ENCODE results near the gene NUMBL. TPM values are rescaled to one million over a fixed set of nuclear protein-coding genes. Genes with fewer than 3 reads are reported as not detected.

Gene NUMBL
- total and polyA plus RNA-seq, 2 experiments from 2014 or later = 15.7 to 32.1 TPM

GRCh38 chr19:40702337-40703012, 12.0 kb upstream of the NUMBL start:
- WGBS (ENCODE audit: low lambda C conversion rate, missing lambda C conversion rate) = 63% methylated on average over 17 of the region's 18 CpGs
- TF ChIP-seq EZH2 (IDR thresholded peaks at IDR 0.05; ENCODE audit: borderline replicate concordance) (no peak), CTCF (IDR thresholded peaks at IDR 0.05; ENCODE audit: poor library complexity) (peak; percentile 33), EZH2phosphoT487 (IDR thresholded peaks at IDR 0.05; ENCODE audit: low read depth, severe bottlenecking, unreplicated experiment) (no peak)
- H3K36me3 ChIP-seq (replicated peaks; ENCODE audit: insufficient read depth, low read depth) = no peaks in the 10 kb centered on the region
- no peaks in the 10 kb centered on the region for H3K27me3 ChIP-seq
- no peak overlapping the region for H2AFZ ChIP-seq
- no peaks in the 10 kb centered on the region for H4K20me1 ChIP-seq (ENCODE audit: insufficient read depth, poor library complexity, severe bottlenecking)
- no peak overlapping the region for H3K27ac ChIP-seq
- no peaks in the 10 kb centered on the region for H3K79me2 ChIP-seq
- H3K9me3 ChIP-seq (ENCODE audit: low read depth) = no peaks in the 10 kb centered on the region
- H3K4me2 ChIP-seq = no peak overlapping the region
- no peaks in the 10 kb centered on the region for H3K4me1 ChIP-seq (ENCODE audit: insufficient read depth)
- no peak overlapping the region for H3K4me3 ChIP-seq
- H3K9me2 ChIP-seq (replicated peaks; ENCODE audit: insufficient read depth) = no peaks in the 10 kb centered on the region
- DNase-seq (ENCODE audit: low spot score) = peak; percentile 66

GRCh38 chr19:40701758-40702157, 11.3 kb upstream of the NUMBL start:
- DNase-seq (ENCODE audit: low spot score) = no peak

GRCh38 chr19:40700083-40700482, 9.6 kb upstream of the NUMBL start:
- Histone ChIP-seq H3K4me1 (ENCODE audit: insufficient read depth) (no peaks in the 10 kb centered on the region), H3K36me3 (replicated peaks; ENCODE audit: insufficient read depth, low read depth) (no peaks in the 10 kb centered on the region), H4K20me1 (ENCODE audit: insufficient read depth, poor library complexity, severe bottlenecking) (no peaks in the 10 kb centered on the region), H3K79me2 (no peaks in the 10 kb centered on the region), H3K9me2 (replicated peaks; ENCODE audit: insufficient read depth) (no peaks in the 10 kb centered on the region), H3K4me3 (no peak overlapping the region), H3K4me2 (no peak overlapping the region), H3K9me3 (ENCODE audit: low read depth) (no peaks in the 10 kb centered on the region), H2AFZ (no peak overlapping the region), H3K27ac (no peak overlapping the region), H3K27me3 (no peaks in the 10 kb centered on the region)
- TF ChIP-seq CTCF (IDR thresholded peaks at IDR 0.05; ENCODE audit: poor library complexity) (no peak), EZH2 (IDR thresholded peaks at IDR 0.05; ENCODE audit: borderline replicate concordance) (no peak), EZH2phosphoT487 (IDR thresholded peaks at IDR 0.05; ENCODE audit: low read depth, severe bottlenecking, unreplicated experiment) (no peak)
- DNase-seq (ENCODE audit: low spot score) = no peak
- WGBS (ENCODE audit: low lambda C conversion rate, missing lambda C conversion rate) = 95% methylated on average over 9 of the region's 9 CpGs

More at GRCh38 chr19:40701758-40702157, 11.3 kb upstream of the NUMBL start:
- WGBS (ENCODE audit: low lambda C conversion rate, missing lambda C conversion rate) = 97% methylated on average over 6 of the region's 6 CpGs
- Histone ChIP-seq H3K79me2 (no peaks in the 10 kb centered on the region), H3K4me1 (ENCODE audit: insufficient read depth) (no peaks in the 10 kb centered on the region), H3K27ac (no peak overlapping the region), H2AFZ (no peak overlapping the region), H3K27me3 (no peaks in the 10 kb centered on the region), H3K9me2 (replicated peaks; ENCODE audit: insufficient read depth) (no peaks in the 10 kb centered on the region), H4K20me1 (ENCODE audit: insufficient read depth, poor library complexity, severe bottlenecking) (no peaks in the 10 kb centered on the region), H3K9me3 (ENCODE audit: low read depth) (no peaks in the 10 kb centered on the region), H3K36me3 (replicated peaks; ENCODE audit: insufficient read depth, low read depth) (no peaks in the 10 kb centered on the region), H3K4me2 (no peak overlapping the region), H3K4me3 (no peak overlapping the region)
- no peak for TF ChIP-seq EZH2 (IDR thresholded peaks at IDR 0.05; ENCODE audit: borderline replicate concordance)
- no peak for TF ChIP-seq EZH2phosphoT487 (IDR thresholded peaks at IDR 0.05; ENCODE audit: low read depth, severe bottlenecking, unreplicated experiment)
- TF ChIP-seq CTCF (IDR thresholded peaks at IDR 0.05; ENCODE audit: poor library complexity) = no peak
